OCI-LY3 (cell line): ENCODE measurements around the gene IL18.

ENCODE experiments used
- H2AFZ ChIP-seq: fragments of 200-600, 300-600 bp; shearing (Covaris generic); 2 replicates; pipeline ENCODE4 v1.6.0; 2014; ENCODE audit warnings: antibody characterized with exemption, low read depth, low read length
- H3K27ac ChIP-seq: fragments of 200-600, 300-600 bp; sonication (generic); 2 replicates; pipeline ENCODE4 v1.5.1; 2014; ENCODE audit warnings: mild to moderate bottlenecking, low read length, moderate library complexity, mixed read lengths
- H3K27me3 ChIP-seq: fragments of 200-600, 300-600 bp; sonication (generic); 2 replicates; pipeline ENCODE4 v1.6.1; 2014; ENCODE audit warnings: low read depth, low read length, mixed read lengths
- H3K36me3 ChIP-seq: fragments of 200-600, 300-600 bp; sonication (generic); replicated peaks from 2 replicates; pipeline ENCODE3; 2014; ENCODE audit warnings: low read depth, low read length, mixed read lengths
- H3K4me1 ChIP-seq: fragments of 300-600, 200-600 bp; sonication (generic); 2 replicates; pipeline ENCODE4 v1.6.1; 2014; ENCODE audit warnings: low read length, mixed read lengths
- H3K4me2 ChIP-seq: fragments of 200-600, 300-600 bp; sonication (generic); 2 replicates; pipeline ENCODE4 v1.6.1; 2014; ENCODE audit warnings: low read length, mixed read lengths
- H3K4me3 ChIP-seq: fragments of 300-600, 200-600 bp; sonication (generic); 2 replicates; pipeline ENCODE4 v1.5.1; 2014; ENCODE audit warnings: antibody characterized with exemption, mild to moderate bottlenecking, low read length, moderate library complexity
- H3K79me2 ChIP-seq: fragments of 300-600, 200-600 bp; shearing (Covaris generic); 2 replicates; pipeline ENCODE4 v1.6.1; 2014; ENCODE audit warnings: mild to moderate bottlenecking, low read length, mixed read lengths
- H3K9ac ChIP-seq: fragments of 300-600, 200-600 bp; shearing (Covaris generic); 2 replicates; pipeline ENCODE4 v1.6.0; 2014; ENCODE audit warnings: mild to moderate bottlenecking, low read length, moderate library complexity
- H3K9me3 ChIP-seq: fragments of 200-600, 300-600 bp; shearing (Covaris generic); 2 replicates; pipeline ENCODE4 v1.6.1; 2014; ENCODE audit warnings: low read length, mixed read lengths; ENCODE audit not compliant: insufficient read depth
- H4K20me1 ChIP-seq: fragments of 200-600, 300-600 bp; sonication (generic); 2 replicates; pipeline ENCODE4 v1.6.1; 2016; ENCODE audit warnings: low read length, mixed read lengths; ENCODE audit not compliant: insufficient read depth
- CTCF ChIP-seq: fragments of 200-600, 300-600 bp; sonication (generic); IDR thresholded peaks from 2 replicates; pipeline ENCODE4 v1.5.1; 2014; ENCODE audit warnings: antibody characterized with exemption, low read length, low read depth
- EZH2phosphoT487 ChIP-seq: fragments of 200-600 bp; shearing (Covaris generic); IDR thresholded peaks from 2 replicates; pipeline ENCODE4 v1.6.1; 2018; ENCODE audit warnings: antibody characterized with exemption, mixed run types, low read depth

IL18 gene

GRCh38 chr11:112128483-112129121 is 35.3 kb downstream of the IL18 start:
- Histone ChIP-seq H3K36me3 (no peaks in the 10 kb centered on the region), H3K27me3 (no peaks in the 10 kb centered on the region), H4K20me1 (no peaks in the 10 kb centered on the region), H3K4me2 (no peak overlapping the region), H3K9me3 (no peaks in the 10 kb centered on the region), H3K4me1 (peaks cover 13% of the 10 kb centered on the region), H2AFZ (no peak overlapping the region), H3K79me2 (no peaks in the 10 kb centered on the region), H3K27ac (no peak overlapping the region), H3K4me3 (no peak overlapping the region), H3K9ac (no peak overlapping the region)
- TF ChIP-seq CTCF = no peak
- TF ChIP-seq EZH2phosphoT487 = no peak

GRCh38 chr11:112127056-112127455 is 36.8 kb downstream of the IL18 start:
- no peak for TF ChIP-seq EZH2phosphoT487
- TF ChIP-seq CTCF = no peak
- Histone ChIP-seq H3K36me3 (no peaks in the 10 kb centered on the region), H3K27me3 (no peaks in the 10 kb centered on the region), H3K9me3 (no peaks in the 10 kb centered on the region), H3K4me3 (no peak overlapping the region), H3K4me1 (peaks cover 13% of the 10 kb centered on the region), H2AFZ (no peak overlapping the region), H3K27ac (no peak overlapping the region), H3K9ac (no peak overlapping the region), H3K79me2 (no peaks in the 10 kb centered on the region), H3K4me2 (no peak overlapping the region), H4K20me1 (no peaks in the 10 kb centered on the region)

- Histone ChIP-seq H3K79me2 (no peaks in the 10 kb centered on the region), H3K27ac (no peak overlapping the region), H3K4me1 (peaks cover 17% of the 10 kb centered on the region), H3K36me3 (no peaks in the 10 kb centered on the region), H2AFZ (no peak overlapping the region), H3K4me2 (no peak overlapping the region), H3K4me3 (no peak overlapping the region), H3K27me3 (no peaks in the 10 kb centered on the region), H4K20me1 (no peaks in the 10 kb centered on the region), H3K9ac (no peak overlapping the region), H3K9me3 (no peaks in the 10 kb centered on the region)
- TF ChIP-seq CTCF (no peak), EZH2phosphoT487 (no peak)
Observed at GRCh38 chr11:112123129-112123528, 40.8 kb downstream of the IL18 start.

- TF ChIP-seq CTCF (no peak), EZH2phosphoT487 (no peak)
- no peak overlapping the region for H3K4me3 ChIP-seq
Observed at GRCh38 chr11:112121981-112122615, 41.8 kb downstream of the IL18 start.

More at GRCh38 chr11:112121981-112122615, 41.8 kb downstream of the IL18 start:
- Histone ChIP-seq H3K4me2 (no peak overlapping the region), H3K27me3 (no peaks in the 10 kb centered on the region), H3K4me1 (peaks cover 17% of the 10 kb centered on the region), H3K9me3 (no peaks in the 10 kb centered on the region), H3K9ac (no peak overlapping the region), H2AFZ (no peak overlapping the region), H4K20me1 (no peaks in the 10 kb centered on the region), H3K79me2 (no peaks in the 10 kb centered on the region), H3K36me3 (no peaks in the 10 kb centered on the region), H3K27ac (no peak overlapping the region)
